Measurements from ENCODE around the gene CFDP1.

The CFDP1 gene

DNA sequence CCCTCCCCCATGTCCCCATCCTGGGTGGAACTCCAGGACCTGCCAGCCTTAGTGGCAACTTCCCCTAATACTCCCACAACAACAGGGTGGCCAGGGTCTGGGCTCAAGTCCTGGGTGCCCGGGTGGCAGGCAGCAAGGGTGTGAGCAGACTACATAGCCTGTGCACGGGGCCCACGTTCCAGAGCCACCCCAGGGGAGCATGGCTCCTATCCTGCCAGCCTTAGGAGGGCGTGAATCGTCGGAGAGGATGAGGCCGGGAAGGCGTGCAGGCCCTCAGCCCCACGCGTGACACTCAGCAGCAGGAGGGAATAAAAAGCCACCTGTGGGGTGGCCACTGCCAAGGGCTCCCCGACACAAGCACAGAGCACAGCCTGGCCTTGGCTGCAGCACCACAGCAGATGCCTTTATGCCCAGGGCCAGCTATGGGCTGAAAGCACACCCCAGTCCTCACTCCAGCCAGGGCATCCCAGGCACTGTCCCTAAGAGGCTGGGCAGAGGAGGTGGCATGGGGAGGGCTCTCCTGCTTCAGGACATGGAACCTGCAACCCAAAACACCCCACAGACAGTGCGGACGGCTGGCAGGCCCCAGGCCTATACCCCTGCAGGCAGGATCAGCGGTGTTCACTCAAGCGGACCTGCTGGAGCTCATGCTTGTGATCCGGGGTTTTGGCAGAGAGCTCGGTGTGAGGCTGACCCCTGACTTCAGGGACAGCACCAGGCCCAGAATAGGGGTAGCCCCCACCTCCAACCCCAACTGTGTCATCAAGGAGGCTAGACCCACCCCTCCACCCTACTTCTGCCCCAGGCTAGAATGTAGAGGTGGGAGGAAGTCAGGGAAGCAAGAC is 184.5 kb downstream of the CFDP1 start:
- no peak for DNase-seq

DNA sequence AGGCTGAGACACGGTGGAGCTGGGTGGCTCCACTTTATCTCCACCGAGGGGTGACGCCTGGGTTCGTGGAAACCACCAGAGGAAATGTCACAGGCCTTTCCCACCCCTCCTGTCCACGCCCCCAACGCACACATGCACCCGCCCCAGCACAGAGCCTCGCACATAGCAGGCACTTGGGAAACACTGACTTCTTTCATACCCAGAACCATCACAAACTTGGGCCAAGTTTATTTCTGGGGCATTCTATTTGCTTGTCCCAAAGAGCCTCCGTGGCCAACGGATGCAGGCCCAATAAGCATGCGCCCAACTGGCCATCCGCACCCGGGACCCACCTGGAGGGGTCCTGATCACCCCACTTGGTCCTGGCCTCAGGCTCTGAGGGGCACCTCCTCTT is 185.2 kb downstream of the CFDP1 start:
- DNase-seq = no peak

DNA sequence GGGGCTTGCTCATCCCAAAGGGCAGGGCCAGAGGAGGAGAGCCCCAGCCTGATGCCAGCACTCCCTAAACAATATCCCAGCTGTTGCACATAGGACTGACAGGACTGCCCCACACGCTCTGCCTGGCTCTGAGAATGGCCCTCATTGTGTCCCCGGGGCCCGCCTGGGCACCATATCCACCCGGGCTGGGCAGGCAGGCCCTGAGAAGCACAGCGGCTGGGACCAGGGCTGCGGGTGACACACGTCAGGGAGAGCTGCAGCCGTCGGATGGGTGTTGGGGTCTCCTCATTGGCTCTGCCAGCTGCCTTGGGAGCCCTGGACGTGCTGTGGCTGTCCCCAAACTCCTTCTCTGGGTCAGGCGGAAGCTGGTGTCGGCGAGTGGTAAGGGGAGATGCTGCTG is 186.1 kb downstream of the CFDP1 start:
- no peak for DNase-seq

DNA sequence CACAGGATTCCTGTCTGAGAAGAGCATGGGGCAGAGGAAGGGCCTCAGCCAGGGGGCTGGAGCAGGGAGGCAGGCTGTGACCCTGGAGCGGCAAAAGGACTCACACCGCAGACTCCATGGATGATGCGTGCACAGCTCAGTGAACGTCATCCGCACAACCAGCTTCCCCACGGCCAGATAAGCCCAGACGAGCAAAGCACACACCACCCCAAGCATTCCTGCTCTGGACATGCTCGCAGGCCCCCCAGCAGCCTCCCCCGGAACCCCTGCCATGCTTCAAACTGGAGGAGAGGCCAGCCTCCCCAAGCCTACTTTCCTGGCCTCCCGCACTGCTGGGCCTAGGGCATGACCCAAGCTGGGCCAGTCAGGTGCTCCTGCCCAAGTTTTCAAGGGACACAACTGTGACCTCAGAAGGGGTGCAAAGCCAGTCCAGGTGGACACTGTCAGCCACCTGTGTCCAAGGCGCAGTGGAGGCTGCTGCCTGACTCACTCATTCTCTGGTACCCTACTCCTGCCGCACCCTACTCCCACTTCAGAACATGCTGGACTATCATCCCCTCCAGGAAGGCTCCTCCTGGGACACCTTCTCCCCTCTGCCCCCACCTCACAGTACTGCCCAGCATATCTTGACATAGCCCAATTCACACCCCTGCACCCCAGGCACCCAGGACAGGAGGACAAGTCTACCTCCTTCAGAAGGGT is 186.6 kb downstream of the CFDP1 start:
- DNase-seq = no peak

DNA sequence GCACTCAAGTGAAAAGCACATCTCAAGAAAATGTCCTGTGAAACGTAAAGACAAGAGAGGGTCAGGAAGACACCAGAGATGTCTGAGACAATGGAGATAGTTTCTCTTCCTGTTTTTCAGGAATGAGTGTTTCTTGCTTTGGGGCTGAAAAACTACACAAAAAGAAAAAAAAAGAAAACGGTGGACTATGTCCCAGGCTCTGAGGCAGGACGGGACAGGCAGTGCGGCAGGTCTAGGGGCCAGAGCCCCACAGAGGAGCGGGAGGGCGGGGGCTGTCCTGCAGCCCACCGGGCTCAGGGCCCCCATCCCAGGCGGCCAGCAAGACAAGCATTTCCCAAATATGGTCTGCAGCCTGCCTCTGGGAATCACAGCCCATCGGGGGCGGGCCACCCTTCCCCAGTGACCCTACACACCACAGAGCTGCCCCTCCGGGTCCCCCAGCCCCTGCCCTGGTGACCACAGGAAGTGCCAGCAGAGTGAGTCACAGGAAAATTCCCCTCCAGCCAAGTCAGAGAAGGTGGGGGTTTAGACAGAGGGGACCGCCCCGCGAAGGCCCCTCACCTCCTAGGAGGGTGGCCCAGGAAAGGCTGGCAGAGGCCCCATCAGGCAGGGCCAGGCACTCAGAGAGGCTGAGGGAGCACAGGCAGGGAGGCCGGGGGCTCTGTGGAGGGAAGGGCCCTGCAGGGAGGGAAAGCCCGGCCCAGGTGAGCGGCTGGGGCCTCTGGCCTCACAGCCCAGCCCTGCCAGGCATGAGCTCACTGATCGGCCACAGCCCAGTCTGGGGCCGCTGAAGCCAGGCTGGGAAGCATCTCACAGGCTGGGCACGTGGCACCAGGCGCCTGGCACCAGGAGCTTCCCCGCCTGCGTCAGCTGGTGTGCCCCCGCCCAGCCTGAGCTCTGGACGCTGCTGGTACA is 188.2 kb downstream of the CFDP1 start:
- no peak for DNase-seq

DNA sequence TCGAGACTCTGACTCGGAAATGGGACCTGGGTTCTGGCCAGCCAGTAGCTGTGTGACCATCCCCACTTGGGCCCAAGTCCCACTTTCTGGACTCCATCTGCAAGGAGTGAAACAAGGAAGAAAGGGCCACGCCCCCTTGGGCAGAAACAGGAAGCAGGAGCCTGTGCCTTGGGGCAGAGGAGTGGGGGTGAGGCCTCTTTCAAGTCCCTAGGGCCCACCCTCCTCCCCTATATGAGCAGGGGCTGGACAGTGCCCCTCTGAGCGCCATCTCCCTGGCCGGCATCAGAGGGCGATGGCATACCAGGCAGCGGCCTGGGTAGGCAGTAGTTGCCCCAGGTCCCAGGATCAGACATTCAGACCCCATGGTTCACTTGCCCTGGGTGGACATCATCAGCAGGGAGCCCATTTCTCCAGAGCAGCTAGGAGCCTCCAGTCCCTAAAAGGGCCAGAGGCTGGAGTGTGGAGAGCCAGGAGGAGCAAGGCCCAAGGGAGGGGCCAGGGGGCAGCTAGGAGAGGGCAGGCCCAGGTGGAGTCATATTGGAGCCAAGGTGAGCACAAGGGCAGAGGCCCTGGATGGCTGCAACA is 189.0 kb downstream of the CFDP1 start:
- DNase-seq = no peak

Measured in T-helper 1 cell (primary cell).